Neural crest cell (in vitro differentiated cells): ENCODE results near the gene CREBZF. TPM values are rescaled to one million over a fixed set of nuclear protein-coding genes. Genes with fewer than 3 reads are reported as not detected.

Experiments used
- DNase-seq: peaks from one replicate; pipeline ENCODE4 v3.0.0; 2021; ENCODE audit warnings: low read depth, mixed read lengths, low spot score
- H3K27ac Mint-ChIP-seq: one replicate; pipeline ENCODE4 v1.8.0; 2021; ENCODE audit warnings: mild to moderate bottlenecking, mixed read lengths; ENCODE audit not compliant: unreplicated experiment
- H3K27me3 Mint-ChIP-seq: 2 replicates; pipeline ENCODE4 v1.8.0; 2021; ENCODE audit warnings: low read depth, mild to moderate bottlenecking, mixed read lengths
- H3K36me3 Mint-ChIP-seq: 2 replicates; pipeline ENCODE4 v1.8.0; 2021; ENCODE audit warnings: low read depth, mild to moderate bottlenecking, mixed read lengths
- H3K4me1 Mint-ChIP-seq: 2 replicates; pipeline ENCODE4 v1.8.0; 2021; ENCODE audit warnings: mixed read lengths
- H3K4me3 Mint-ChIP-seq: one replicate; pipeline ENCODE4 v1.8.0; 2021; ENCODE audit warnings: mild to moderate bottlenecking, mixed read lengths
- H3K9me3 Mint-ChIP-seq: 2 replicates; pipeline ENCODE4 v1.8.0; 2021; ENCODE audit warnings: mixed read lengths
- long read RNA-seq: library from polyadenylated mRNA; unstranded; transcript quantifications from one replicate; pipeline ENCODE4 v2.0.0, GENCODE V29; 2020
- total RNA-seq: library from RNA; stranded (reverse); gene quantifications from 2 replicates; pipeline ENCODE4 v1.2.1, GENCODE V29; 2021
- TF ChIP-seq, protein P1 (sequence below): fragments of 200-600 bp; sonication (generic); conservative IDR thresholded peaks from 2 replicates; pipeline ENCODE4 v1.5.0; 2021; ENCODE audit warnings: antibody characterized with exemption, mild to moderate bottlenecking

Gene CREBZF, protein sequence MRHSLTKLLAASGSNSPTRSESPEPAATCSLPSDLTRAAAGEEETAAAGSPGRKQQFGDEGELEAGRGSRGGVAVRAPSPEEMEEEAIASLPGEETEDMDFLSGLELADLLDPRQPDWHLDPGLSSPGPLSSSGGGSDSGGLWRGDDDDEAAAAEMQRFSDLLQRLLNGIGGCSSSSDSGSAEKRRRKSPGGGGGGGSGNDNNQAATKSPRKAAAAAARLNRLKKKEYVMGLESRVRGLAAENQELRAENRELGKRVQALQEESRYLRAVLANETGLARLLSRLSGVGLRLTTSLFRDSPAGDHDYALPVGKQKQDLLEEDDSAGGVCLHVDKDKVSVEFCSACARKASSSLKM
- total RNA-seq, result 57.8 and 59.7 TPM in 2 replicates
- long read RNA-seq, full-length matches to known transcripts, result 2 of 3 reads
- long read RNA-seq, partial matches to known transcripts, result 0 of 3 reads
- long read RNA-seq, other reads (novel, unspliced or antisense), result 1 of 3 reads

- TF ChIP-seq, protein P1, sequence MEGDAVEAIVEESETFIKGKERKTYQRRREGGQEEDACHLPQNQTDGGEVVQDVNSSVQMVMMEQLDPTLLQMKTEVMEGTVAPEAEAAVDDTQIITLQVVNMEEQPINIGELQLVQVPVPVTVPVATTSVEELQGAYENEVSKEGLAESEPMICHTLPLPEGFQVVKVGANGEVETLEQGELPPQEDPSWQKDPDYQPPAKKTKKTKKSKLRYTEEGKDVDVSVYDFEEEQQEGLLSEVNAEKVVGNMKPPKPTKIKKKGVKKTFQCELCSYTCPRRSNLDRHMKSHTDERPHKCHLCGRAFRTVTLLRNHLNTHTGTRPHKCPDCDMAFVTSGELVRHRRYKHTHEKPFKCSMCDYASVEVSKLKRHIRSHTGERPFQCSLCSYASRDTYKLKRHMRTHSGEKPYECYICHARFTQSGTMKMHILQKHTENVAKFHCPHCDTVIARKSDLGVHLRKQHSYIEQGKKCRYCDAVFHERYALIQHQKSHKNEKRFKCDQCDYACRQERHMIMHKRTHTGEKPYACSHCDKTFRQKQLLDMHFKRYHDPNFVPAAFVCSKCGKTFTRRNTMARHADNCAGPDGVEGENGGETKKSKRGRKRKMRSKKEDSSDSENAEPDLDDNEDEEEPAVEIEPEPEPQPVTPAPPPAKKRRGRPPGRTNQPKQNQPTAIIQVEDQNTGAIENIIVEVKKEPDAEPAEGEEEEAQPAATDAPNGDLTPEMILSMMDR, result no peak
- DNase-seq, result peak; percentile 94
- Mint-ChIP-seq H3K36me3 (peaks cover 19% of the 10 kb centered on the region), H3K4me1 (peaks cover 47% of the 10 kb centered on the region), H3K4me3 (peak within 1 kb of the TSS; percentile 100), H3K9me3 (no peaks in the 10 kb centered on the region), H3K27me3 (no peaks in the 10 kb centered on the region), H3K27ac (peak within 1 kb of the TSS; percentile 98)
Observed at GRCh38 chr11:85664615-85665481, at the start of gene CREBZF. CREBZF (minus strand) TSS chr11:85665129; CDS start chr11:85664875, 254 bp downstream.

DNA sequence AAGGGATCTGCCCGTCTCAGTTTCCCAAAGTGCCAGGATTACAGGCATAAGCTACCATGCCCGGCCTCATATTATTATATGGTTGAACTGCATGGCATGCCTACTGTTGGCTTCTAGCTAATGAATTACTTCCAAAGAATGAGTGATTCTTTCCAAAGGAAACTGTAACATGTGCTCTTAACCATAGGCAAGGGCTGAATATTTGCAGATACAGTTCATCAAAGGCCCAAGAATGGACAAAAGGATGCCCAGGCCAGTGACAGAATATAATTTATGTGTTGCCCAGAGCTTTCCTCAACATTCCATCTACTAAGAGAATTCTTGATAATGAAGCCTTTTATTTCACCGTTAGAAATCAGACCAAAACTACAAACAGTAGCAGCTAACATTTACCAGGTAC, 48.0 kb upstream of the CREBZF start:
- H3K4me1 Mint-ChIP-seq, result peaks cover 28% of the 10 kb centered on the region
- no peak overlapping the region for H3K27ac Mint-ChIP-seq
- H3K9me3 Mint-ChIP-seq, result no peaks in the 10 kb centered on the region
- no peak for DNase-seq
- H3K36me3 Mint-ChIP-seq, result no peaks in the 10 kb centered on the region
- H3K27me3 Mint-ChIP-seq, result no peaks in the 10 kb centered on the region
- no peak overlapping the region for H3K4me3 Mint-ChIP-seq
- TF ChIP-seq, protein P1, result no peak

DNA sequence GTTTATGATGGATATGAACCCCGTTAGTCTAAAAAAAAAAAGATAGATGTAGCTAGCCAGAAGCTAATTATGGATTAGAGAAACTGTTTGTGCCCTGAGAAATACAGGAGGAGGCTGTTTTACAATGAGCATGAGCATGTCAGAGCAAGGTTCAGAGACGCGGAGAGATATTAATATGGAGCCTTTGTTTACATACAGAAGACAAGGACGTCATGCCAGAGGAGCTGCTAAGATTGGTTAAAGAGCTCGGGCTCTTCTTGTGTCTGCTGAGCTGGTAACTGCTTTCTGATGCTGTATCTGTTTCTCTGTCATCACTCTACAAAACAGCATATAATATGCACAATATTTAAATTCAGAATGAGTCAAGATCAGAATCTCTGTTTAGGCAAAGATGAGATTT, 46.0 kb upstream of the CREBZF start:
- TF ChIP-seq, protein P1, result no peak
- DNase-seq, result no peak
- H3K36me3 Mint-ChIP-seq, result no peaks in the 10 kb centered on the region
- H3K27ac Mint-ChIP-seq, result no peak overlapping the region
- peaks cover 12% of the 10 kb centered on the region for H3K4me1 Mint-ChIP-seq
- no peaks in the 10 kb centered on the region for H3K27me3 Mint-ChIP-seq
- H3K9me3 Mint-ChIP-seq, result no peaks in the 10 kb centered on the region
- H3K4me3 Mint-ChIP-seq, result no peak overlapping the region

- Mint-ChIP-seq H3K4me1 (peaks cover 12% of the 10 kb centered on the region), H3K9me3 (no peaks in the 10 kb centered on the region), H3K27me3 (no peaks in the 10 kb centered on the region), H3K36me3 (no peaks in the 10 kb centered on the region), H3K4me3 (no peak overlapping the region), H3K27ac (no peak overlapping the region)
- DNase-seq, result no peak
- TF ChIP-seq, protein P1, result no peak
Observed at GRCh38 chr11:85709941-85710702, 45.2 kb upstream of the CREBZF start.

DNA sequence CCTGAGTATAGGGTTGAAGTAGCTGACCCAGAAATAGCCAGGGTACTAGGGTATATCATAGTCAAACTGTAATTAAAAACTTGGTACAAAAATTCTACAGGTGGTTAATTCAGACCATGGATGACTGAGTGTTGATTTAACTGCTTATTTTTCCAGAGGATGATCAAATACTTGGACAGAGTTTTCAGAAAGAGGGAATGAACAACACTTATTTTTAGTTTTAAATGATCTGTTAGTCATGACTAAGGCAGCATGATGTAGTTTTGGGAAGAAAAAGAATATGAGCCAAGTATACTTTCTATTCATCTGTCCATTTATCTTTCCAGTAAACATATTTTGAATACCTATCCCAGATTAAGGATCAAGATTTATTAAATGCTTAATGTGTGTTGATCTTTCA, 40.9 kb upstream of the CREBZF start:
- TF ChIP-seq, protein P1, result no peak
- no peak for DNase-seq
- H3K4me3 Mint-ChIP-seq, result no peak overlapping the region
- no peaks in the 10 kb centered on the region for H3K9me3 Mint-ChIP-seq
- no peak overlapping the region for H3K27ac Mint-ChIP-seq
- H3K27me3 Mint-ChIP-seq, result no peaks in the 10 kb centered on the region
- no peaks in the 10 kb centered on the region for H3K36me3 Mint-ChIP-seq
- H3K4me1 Mint-ChIP-seq, result no peaks in the 10 kb centered on the region
